Bladder microvascular endothelial cell (primary cell): ENCODE results near the gene MSANTD2. TPM values are rescaled to one million over a fixed set of nuclear protein-coding genes. Genes with fewer than 3 reads are reported as not detected.

Experiments
- total RNA-seq: library from RNA; depleted of rRNA; stranded (reverse); fragments of >200 nt; gene quantifications from 2 replicates; pipeline ENCODE4 v1.2.3, GENCODE V29; 2014

The MSANTD2 gene
- 5.0 and 9.3 TPM in 2 replicates for total RNA-seq

DNA sequence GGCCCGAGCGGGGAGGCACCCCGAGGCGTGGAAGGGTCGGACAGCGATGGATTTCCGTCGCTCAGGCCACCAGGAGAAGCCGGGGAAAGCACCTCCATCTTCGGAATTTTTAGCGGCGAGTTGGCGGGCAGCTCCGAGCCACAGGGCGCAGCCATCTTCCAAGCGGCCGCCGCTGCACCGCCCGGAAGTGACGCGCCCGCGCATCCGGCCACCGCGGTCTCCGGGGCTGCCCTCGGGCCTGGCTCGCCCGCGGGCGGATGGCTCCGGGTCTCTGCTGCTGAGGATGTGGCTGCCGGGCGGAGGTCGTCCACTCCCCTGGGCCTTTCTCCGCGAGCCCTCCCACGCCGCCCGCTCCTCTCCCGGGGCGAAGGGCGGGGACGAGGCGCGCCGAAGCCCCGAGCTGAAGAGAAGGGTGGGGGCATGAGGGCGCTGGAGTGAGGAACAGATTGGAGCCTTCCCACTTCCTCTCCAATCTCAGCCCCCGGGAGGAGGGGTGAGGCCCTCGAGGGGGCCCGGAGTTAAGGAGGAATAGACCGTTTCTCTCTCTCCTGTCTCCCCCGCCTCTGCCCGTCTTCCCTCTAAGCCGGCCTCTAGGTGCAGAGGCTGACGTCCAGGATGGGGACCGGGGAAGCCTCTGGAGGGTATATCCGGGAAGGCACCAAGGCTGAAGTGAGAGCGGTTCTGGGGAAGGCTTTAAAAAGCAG is at the start of gene MSANTD2:
TSS of gene MSANTD2 (minus strand) at position 181 of the 704 bp plus-strand sequence. CDS start at position 155, 26 bp downstream.

DNA sequence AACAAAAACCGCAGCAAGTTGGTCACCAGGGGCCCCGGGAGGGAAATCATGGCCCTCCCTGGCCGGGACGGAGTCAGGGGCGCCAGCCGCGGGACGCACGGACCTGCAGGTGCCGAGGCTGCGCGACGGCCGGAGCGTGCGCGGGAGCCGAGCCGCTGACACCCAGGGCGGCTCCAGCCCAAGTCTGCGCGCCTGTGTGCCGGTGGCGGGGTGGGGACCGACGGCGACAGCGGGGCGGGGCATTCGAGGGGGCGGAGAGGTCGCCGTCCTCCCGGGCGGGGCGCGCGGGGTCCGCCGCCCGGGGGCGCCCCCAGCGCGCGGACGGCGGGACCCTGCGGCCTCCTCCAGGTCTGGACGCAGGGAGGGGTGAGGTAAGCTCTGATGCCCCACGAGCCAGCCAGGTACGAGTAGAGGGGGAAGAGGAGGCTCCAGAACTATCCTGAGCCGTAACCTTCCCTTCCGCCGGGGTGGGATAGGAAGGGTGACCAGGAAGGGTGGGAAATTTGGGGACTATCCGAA is 38.0 kb downstream of the MSANTD2 start, which contains the start of gene ESAM:
TSS of gene ESAM (minus strand) at position 186 of the 519 bp plus-strand sequence. CDS start at position 50, 136 bp downstream.

DNA sequence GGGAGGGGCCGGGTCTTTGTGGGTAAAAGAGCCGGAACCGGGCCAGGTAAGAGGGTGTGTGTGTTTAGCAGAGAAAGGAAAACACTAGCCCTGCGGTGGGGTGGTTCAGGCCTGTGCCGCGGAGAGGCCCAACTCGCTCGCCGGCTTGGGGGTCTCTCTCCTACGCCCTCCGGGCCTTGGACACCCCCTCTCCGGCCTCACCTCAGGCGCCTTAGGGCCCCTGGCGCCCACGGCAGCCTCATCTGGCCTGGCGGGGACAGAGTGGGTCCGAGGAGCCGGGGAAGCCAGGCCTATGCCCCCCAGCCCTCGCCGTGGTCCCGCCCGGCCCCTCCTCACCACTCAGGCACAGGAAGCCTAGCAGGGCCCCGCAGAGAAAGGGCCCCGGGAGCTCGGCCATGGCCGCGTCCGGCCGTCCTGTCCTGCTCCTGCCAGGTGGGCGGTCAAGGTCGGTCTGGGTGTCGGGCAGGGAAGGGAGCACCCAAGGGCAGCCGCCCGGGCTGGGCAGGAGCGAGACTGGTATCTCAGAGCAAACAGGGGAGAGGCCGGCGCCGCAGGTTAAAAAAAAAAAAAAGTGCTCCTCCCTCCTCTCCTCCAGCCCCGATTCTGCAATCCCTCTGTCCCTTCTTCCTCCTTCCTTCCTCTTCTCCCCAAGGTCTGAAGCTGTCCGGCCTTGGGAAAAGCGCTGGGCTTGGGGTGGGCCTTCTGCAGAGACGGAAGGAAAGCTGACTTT is 48.3 kb downstream of the MSANTD2 start, which contains the start of gene VSIG2:
TSS of gene VSIG2 (minus strand) at position 515 of the 730 bp plus-strand sequence. CDS start at position 397, 118 bp downstream.

DNA sequence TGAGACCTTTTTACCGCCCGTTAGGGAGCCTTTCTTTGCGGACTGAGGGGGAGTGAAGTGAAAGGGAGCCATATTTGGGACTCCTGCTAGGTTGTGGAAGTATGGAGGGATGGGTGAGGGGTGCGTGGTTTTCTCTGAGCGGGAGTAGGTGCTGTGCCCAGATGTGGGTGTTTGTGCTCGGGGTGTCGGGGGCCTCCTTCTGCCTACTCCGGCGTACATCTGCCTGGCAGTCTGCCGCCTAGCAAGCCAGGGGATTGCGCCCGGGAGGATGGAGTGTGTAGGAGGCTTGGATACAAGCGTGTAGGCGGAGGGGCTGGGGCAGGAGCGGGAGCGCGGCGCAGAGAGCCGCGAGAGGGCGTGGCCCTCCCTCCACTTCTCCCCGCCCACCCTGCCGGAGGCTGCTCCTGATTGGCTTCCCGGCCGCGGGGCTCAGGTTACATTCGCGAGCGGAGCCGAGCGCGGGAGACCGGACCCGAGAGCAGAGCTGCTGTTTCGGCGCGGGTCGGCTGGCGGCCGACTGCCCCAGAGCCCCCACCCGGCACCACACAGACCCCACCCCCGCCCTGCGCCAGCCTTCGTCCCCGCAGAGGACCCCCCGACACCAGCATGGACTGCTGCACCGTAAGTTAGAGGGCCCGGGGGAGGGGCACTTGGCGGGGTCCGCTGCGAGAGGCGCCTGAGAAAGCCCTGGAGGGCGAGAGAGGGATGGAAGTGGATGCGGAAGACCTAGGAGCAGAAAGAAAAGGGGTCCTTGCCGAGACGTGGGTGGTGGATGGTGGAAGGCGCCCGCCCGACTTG is 60.5 kb downstream of the MSANTD2 start, which contains the start of gene NRGN:
TSS of gene NRGN (plus strand) at position 464 of the 798 bp plus-strand sequence. CDS start at position 607, 143 bp downstream.

Other genes starting within 250 kb of the MSANTD2 start
- gene OR8A1, start 230.4 kb downstream of the MSANTD2 start, total RNA-seq = not detected in 2 replicates
- gene PANX3, start 189.0 kb downstream of the MSANTD2 start, total RNA-seq = not detected in 2 replicates
- 9.7 and 17.3 TPM in 2 replicates for gene TBRG1, start 177.5 kb downstream of the MSANTD2 start, total RNA-seq
- gene SIAE, start 126.7 kb downstream of the MSANTD2 start, total RNA-seq = 11.2 and 18.4 TPM in 2 replicates
- 4.0 and 4.3 TPM in 2 replicates for gene SPA17, start 126.5 kb downstream of the MSANTD2 start, total RNA-seq
- gene NRGN, start 60.5 kb downstream of the MSANTD2 start, total RNA-seq = 0.31 and 0.81 TPM in 2 replicates
- gene VSIG2, start 48.2 kb downstream of the MSANTD2 start, total RNA-seq = 0.44 and 1.1 TPM in 2 replicates
- 70.3 and 74.5 TPM in 2 replicates for gene ESAM, start 38.1 kb downstream of the MSANTD2 start, total RNA-seq
- 3.7 and 9.2 TPM in 2 replicates for gene ROBO3, start 65.0 kb upstream of the MSANTD2 start, total RNA-seq
- 204 and 396 TPM in 2 replicates for gene ROBO4, start 97.5 kb upstream of the MSANTD2 start, total RNA-seq
- 1.2 TPM in 1 of 2 replicates, not detected in the other for gene HEPN1, start 118.8 kb upstream of the MSANTD2 start, total RNA-seq
- under 0.01 TPM in 1 of 2 replicates, not detected in the other for gene HEPACAM, start 135.6 kb upstream of the MSANTD2 start, total RNA-seq
- gene CCDC15, start 153.8 kb upstream of the MSANTD2 start, total RNA-seq = 1.3 and 3.8 TPM in 2 replicates